GM12873 (cell line): ENCODE results near the gene DAZL.

ENCODE experiments used
- TF ChIP-seq, protein P1 (sequence below): IDR thresholded peaks from 2 replicates; pipeline ENCODE4 v1.5.1; 2012; ENCODE audit warnings: low read depth, mild to moderate bottlenecking, moderate library complexity, low read length, control low read depth; ENCODE audit not compliant: insufficient read depth; ENCODE audit errors: missing control alignments

DAZL gene

DNA sequence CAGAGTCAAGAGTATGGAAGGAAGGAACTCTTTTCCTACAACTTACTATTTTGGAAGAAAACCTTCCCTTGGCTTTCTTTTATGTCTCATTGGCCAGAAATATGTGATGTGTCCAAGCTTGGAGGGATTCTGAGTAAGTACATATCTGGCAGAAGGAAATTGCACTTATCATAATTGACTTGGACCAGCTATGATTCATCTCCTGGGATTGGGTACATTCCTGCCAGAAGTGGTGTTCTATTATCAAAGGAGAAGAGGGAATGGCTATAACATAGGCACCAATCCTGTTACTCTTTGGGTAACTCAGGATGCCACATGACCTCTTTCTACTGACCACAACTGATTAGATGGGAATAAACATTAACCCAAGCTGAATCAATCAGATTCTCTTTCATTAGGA, 13.5 kb upstream of the DAZL start:
- TF ChIP-seq, protein P1, sequence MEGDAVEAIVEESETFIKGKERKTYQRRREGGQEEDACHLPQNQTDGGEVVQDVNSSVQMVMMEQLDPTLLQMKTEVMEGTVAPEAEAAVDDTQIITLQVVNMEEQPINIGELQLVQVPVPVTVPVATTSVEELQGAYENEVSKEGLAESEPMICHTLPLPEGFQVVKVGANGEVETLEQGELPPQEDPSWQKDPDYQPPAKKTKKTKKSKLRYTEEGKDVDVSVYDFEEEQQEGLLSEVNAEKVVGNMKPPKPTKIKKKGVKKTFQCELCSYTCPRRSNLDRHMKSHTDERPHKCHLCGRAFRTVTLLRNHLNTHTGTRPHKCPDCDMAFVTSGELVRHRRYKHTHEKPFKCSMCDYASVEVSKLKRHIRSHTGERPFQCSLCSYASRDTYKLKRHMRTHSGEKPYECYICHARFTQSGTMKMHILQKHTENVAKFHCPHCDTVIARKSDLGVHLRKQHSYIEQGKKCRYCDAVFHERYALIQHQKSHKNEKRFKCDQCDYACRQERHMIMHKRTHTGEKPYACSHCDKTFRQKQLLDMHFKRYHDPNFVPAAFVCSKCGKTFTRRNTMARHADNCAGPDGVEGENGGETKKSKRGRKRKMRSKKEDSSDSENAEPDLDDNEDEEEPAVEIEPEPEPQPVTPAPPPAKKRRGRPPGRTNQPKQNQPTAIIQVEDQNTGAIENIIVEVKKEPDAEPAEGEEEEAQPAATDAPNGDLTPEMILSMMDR = no peak

DNA sequence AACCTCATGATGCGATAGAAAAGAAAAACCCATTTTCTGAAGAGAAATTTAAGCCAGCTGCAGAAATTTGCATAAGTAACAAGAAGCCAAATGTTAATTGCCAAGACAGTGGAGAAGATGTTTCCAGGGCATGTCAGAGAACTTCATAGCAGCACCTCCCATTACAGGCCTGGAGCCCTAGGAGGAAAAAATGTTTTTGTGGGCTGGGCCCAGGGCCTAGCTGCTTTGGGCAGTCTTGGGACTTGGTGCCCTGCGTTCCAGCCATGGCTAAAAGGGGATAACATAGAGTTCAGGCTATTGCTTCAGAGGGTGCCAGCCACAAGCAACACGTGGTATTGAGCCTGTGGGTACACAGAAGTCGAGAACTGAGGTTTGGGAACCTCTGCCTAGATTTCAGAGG, 10.9 kb upstream of the DAZL start:
- TF ChIP-seq, protein P1 = no peak

DNA sequence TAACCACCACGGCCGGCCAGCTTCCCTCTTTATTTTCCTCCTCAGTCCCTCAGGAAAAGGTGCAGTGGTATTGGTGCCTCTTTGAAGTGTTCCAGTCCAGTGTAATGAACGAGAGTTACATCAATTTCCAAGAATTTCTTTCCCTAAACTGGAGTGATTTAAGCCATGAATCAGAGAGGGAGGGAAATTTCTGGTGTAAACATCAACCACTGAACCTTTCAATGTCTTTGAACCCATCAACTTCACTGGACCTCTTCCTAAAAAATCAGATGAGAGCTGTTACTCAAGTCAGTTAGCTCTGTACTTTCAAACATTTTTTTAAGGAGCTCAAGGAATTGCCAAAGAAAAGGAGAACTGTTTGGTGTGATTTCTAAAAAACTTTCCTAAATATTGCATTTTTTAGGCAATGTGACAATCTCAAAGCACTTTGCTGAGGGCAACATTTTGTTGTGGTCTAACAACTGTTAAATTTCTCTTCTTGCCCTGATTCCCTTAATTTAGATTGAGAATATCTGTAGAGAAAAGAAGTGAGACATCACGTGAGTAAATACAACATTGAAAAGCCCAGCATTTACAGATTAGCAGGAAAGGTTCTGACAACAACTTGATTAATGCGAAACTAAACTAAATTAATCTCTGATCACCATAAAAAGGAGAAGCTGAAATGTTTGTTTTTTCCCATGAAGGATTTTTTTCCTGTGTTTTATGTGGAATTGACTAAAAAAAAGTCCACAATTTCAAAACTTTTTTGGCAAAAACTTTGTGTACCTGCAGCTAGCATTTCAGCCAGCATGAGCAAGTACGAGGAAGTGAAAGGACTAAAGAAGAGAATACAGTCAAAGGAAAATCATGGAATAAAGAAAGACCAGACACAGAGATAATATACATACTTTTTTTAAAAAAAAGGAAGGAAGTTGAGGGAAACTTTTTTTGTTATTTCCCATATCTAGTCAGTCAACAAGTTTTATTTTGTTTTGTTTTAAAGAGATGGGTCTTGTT, 9.1 kb upstream of the DAZL start:
- TF ChIP-seq, protein P1 = no peak

DNA sequence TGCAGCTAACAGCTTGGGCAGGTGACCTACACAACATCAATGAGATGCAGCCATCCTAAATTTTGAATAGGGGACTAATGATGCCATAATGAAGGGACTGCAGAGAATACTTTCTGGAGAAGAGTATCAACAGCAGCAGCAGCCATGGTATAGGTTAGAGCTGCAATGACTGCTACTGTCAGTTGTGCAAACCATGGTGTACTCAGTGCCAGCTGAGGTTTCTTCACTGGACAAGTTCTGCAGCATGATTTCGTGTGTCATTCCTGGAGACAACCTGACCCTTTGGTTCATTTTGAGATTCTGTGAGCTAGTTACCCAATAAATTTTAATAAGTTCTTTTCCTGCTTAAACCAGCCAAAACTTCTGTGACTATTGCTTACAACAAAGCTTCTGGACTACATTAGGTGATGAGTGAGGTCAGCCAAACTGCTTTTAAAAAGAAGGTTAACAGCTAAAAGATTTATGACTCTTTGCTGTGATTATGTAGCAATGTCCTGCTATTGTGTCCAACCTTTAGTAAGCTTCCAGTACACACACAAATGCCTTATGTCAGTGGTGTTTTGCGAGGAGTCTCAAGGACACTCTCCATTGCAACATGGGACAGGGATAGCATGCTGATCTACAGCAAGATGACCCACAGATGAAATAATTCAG, 4.8 kb upstream of the DAZL start:
- TF ChIP-seq, protein P1 = no peak

DNA sequence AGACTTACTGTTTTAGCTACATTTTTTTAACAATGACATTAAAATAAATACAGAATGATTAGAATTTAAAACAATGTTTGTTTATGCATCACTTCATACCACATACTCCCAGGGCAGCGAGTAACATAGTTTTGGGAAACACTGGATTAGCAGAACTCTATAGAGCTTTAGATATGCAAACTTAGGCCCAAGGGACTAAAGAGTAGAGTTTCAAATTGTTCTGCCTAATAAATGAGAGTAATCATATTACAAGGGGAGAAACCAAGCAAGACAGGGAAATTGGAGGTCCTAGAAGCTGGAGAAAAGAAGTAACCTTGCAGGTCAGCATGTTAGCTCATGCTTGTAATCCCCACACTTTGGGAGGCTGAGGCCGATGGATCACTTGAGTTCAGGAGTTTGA, 3.6 kb upstream of the DAZL start:
- TF ChIP-seq, protein P1 = no peak

DNA sequence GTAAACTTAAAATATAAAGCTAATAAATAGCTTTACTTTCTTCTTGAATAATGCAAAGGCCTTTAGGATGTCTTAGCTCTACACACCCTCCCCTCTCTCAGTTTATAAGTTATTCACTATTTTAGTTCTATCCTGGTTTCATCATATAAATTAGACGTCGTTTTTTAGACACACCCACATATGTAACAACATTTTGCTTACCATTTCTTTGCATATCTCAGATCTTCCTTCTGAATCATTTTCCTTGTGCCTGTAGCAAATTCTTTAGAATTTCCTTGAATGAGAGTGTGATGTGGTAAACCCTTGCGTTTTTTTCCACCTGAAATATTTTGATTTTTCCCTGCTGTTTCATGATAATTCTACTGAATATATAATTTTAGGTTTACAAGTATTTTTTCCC, 2.5 kb upstream of the DAZL start:
- TF ChIP-seq, protein P1 = no peak

DNA sequence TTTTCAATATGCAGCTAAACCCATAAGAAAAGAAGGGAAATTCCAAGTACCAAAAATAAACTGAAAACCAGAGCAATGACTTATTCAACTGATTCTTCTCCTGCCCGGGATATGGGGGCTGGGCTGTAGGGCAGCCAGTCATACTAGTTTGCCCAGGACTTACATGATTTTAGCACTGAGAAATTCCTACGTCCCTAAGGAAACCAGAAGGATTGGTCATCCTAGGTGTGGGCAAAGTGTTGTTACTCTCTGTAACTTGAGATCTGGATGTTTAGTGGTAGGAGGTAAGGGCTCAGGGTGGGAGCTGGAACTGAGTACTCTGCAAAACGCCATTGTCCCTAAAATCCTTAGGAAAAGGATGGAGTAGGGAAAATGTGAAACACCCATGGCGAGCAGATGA, 1.2 kb upstream of the DAZL start:
- TF ChIP-seq, protein P1 = no peak
